ENCODE results near the gene MRO.

- TF ChIP-seq CTCF (IDR thresholded peaks at IDR 0.05; ENCODE audit: insufficient read depth, low read depth, low read length) (no peak), EZH2 (IDR thresholded peaks at IDR 0.05; ENCODE audit: insufficient read depth, low read length) (no peak)
Observed at GRCh38 chr18:50805732-50806131, 14.1 kb downstream of the MRO start.

Data from astrocyte (in vitro differentiated cells and primary cell).